ENCODE measurements around the gene RNF167. TPM values are rescaled to one million over a fixed set of nuclear protein-coding genes. Genes with fewer than 3 reads are reported as not detected.

RNF167 gene
- polyA plus RNA-seq, 1 donor from 2014 or later = 64.1 TPM

DNA sequence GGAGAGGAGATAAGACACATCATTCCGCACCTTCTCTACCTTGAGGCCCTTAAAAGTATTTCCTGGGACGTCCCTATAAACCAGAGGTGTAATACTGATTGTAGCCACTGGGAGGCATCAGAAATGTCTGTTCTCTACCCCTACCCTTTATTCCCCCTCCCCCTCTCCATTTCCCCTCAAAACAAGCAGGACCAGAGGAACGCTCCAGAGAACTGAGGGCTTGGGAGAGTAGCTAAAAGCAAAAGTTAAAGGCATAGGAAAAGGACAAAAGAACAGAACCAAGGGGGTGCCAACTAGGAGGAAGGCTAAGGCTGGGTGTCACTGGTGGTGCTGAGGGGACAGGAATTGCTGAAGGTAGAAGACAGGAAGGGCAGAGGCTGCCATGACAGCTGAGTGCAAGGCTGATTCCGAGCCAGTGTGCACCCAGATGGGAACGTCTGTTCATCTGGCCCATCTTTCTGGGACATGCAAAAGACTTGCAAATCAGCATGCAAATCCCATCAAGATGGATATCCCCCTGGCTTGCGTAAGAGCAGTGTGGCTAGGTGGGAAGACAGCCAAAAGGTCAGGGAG, 40.7 kb downstream of the RNF167 start:
- TF ChIP-seq EP300 (conservative IDR thresholded peaks at IDR 0.05; ENCODE audit: poor library complexity, severe bottlenecking) (no peak), EZH2 (IDR thresholded peaks at IDR 0.05; ENCODE audit: borderline replicate concordance, insufficient read depth, low read length, poor library complexity, severe bottlenecking) (no peak), RAD21 (conservative IDR thresholded peaks at IDR 0.05) (peak; percentile 65), SMC3 (conservative IDR thresholded peaks at IDR 0.05; ENCODE audit: poor library complexity) (peak; percentile 79)
- TF ChIP-seq, protein P1, sequence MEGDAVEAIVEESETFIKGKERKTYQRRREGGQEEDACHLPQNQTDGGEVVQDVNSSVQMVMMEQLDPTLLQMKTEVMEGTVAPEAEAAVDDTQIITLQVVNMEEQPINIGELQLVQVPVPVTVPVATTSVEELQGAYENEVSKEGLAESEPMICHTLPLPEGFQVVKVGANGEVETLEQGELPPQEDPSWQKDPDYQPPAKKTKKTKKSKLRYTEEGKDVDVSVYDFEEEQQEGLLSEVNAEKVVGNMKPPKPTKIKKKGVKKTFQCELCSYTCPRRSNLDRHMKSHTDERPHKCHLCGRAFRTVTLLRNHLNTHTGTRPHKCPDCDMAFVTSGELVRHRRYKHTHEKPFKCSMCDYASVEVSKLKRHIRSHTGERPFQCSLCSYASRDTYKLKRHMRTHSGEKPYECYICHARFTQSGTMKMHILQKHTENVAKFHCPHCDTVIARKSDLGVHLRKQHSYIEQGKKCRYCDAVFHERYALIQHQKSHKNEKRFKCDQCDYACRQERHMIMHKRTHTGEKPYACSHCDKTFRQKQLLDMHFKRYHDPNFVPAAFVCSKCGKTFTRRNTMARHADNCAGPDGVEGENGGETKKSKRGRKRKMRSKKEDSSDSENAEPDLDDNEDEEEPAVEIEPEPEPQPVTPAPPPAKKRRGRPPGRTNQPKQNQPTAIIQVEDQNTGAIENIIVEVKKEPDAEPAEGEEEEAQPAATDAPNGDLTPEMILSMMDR (IDR thresholded peaks at IDR 0.05; ENCODE audit: poor library complexity, severe bottlenecking) = peak; percentile 74
- H2AFZ ChIP-seq (ENCODE audit: low read depth, low read length) = no peak overlapping the region
- no peaks in the 10 kb centered on the region for H3K79me2 ChIP-seq (replicated peaks; ENCODE audit: insufficient read depth, low read length)
- H3K27ac ChIP-seq (ENCODE audit: low read length) = no peak overlapping the region
- no peaks in the 10 kb centered on the region for H3F3A ChIP-seq (ENCODE audit: insufficient read depth, low read length, poor library complexity, severe bottlenecking)
- H3K4me2 ChIP-seq (ENCODE audit: low read length) = no peak overlapping the region
- H4K20me1 ChIP-seq (ENCODE audit: insufficient read depth) = no peaks in the 10 kb centered on the region
- H3K9ac ChIP-seq (ENCODE audit: low read length) = no peak overlapping the region
- no peaks in the 10 kb centered on the region for H3K9me2 ChIP-seq (ENCODE audit: insufficient read depth, low read length)
- no peaks in the 10 kb centered on the region for H3K27me3 ChIP-seq (ENCODE audit: insufficient read depth, low read depth, low read length)
- no peaks in the 10 kb centered on the region for H3K9me3 ChIP-seq (ENCODE audit: low read length)
- H3K4me3 ChIP-seq (ENCODE audit: low read length) = no peak overlapping the region
- H3K36me3 ChIP-seq (ENCODE audit: insufficient read depth, low read length) = no peaks in the 10 kb centered on the region

DNA sequence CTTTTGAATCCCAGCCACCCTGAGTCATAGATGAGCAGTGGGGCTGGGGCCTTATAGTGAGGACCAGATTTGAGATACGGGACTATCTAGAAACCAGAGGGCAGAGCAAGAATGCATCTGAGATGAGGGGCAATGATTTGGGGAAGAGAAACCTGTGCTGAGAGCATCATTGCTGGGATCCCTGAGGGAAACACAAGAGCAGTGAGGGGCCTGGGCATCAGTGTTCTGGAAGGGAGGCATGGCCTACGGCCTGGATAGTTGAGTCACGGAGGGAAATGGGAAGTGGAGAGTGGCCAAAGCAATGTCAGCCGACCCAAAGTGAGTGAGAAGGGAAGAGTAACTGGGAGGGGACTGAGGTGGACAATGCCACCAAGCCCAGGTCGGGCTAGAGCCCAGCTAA, 42.2 kb downstream of the RNF167 start:
- TF ChIP-seq POLR2AphosphoS5 (IDR thresholded peaks at IDR 0.05) (no peak), EZH2 (IDR thresholded peaks at IDR 0.05; ENCODE audit: borderline replicate concordance, insufficient read depth, low read length, poor library complexity, severe bottlenecking) (no peak), RAD21 (conservative IDR thresholded peaks at IDR 0.05) (no peak), MXI1 (conservative IDR thresholded peaks at IDR 0.05; ENCODE audit: poor library complexity, severe bottlenecking) (no peak), REST (IDR thresholded peaks at IDR 0.05; ENCODE audit: borderline replicate concordance) (no peak)
- TF ChIP-seq, protein P1 (IDR thresholded peaks at IDR 0.05; ENCODE audit: poor library complexity, severe bottlenecking) = no peak
- H3K36me3 ChIP-seq (ENCODE audit: insufficient read depth, low read length) = no peaks in the 10 kb centered on the region
- no peaks in the 10 kb centered on the region for H3K9me2 ChIP-seq (ENCODE audit: insufficient read depth, low read length)
- no peaks in the 10 kb centered on the region for H3F3A ChIP-seq (ENCODE audit: insufficient read depth, low read length, poor library complexity, severe bottlenecking)
- no peak overlapping the region for H3K27ac ChIP-seq (ENCODE audit: low read length)
- no peaks in the 10 kb centered on the region for H4K20me1 ChIP-seq (ENCODE audit: insufficient read depth)
- H3K4me2 ChIP-seq (ENCODE audit: low read length) = no peak overlapping the region
- H3K9me3 ChIP-seq (ENCODE audit: low read length) = no peaks in the 10 kb centered on the region
- H3K9ac ChIP-seq (ENCODE audit: low read length) = no peak overlapping the region
- no peaks in the 10 kb centered on the region for H3K27me3 ChIP-seq (ENCODE audit: insufficient read depth, low read depth, low read length)
- no peak overlapping the region for H2AFZ ChIP-seq (ENCODE audit: low read depth, low read length)
- H3K4me3 ChIP-seq (ENCODE audit: low read length) = no peak overlapping the region
- no peaks in the 10 kb centered on the region for H3K79me2 ChIP-seq (replicated peaks; ENCODE audit: insufficient read depth, low read length)
